Gastroesophageal sphincter (tissue), 4 donors: ENCODE data around the gene CCDC61. TPM values are rescaled to one million over a fixed set of nuclear protein-coding genes. Genes with fewer than 3 reads are reported as not detected.

ENCODE experiments used
- ATAC-seq: fragments of 150-250 bp; one replicate; pipeline ENCODE4 v1.9.1; 2016; ENCODE audit warnings: mild to moderate bottlenecking, moderate library complexity
- H3K27ac ChIP-seq, 4 donors: fragments of 200-600 bp; sonication (generic) in 3 of 4; 1 replicate in 3 of 4; 2 replicates in 1 of 4; pipeline ENCODE4 v1.5.1; 2016 to 2019
- H3K27me3 ChIP-seq: fragments of 200-600 bp; sonication (generic); one replicate; pipeline ENCODE4 v1.5.1; 2019
- H3K36me3 ChIP-seq, 2 donors: fragments of 200-600 bp; sonication (generic); one replicate each; pipeline ENCODE4 v1.5.1; 2019; ENCODE audit warnings: control low read depth in 1 of 2
- H3K4me1 ChIP-seq, 3 donors: fragments of 200-600 bp; sonication (generic); 1 replicate in 2 of 3; 2 replicates in 1 of 3; pipeline ENCODE4 v1.5.1; 2016 to 2019; ENCODE audit warnings: control low read depth in 2 of 3
- H3K4me3 ChIP-seq, 2 donors: fragments of 200-600 bp; sonication (generic); one replicate each; pipeline ENCODE4 v1.5.1; 2019; ENCODE audit warnings: mild to moderate bottlenecking in 1 of 2, moderate library complexity in 1 of 2
- H3K9me3 ChIP-seq, 3 donors: fragments of 200-600 bp; sonication (generic); one replicate each; pipeline ENCODE4 v1.5.1; 2017 to 2019; ENCODE audit warnings: control low read depth in 2 of 3
- EP300 ChIP-seq: sonication (generic); formaldehyde crosslinking; IDR thresholded peaks from one replicate; pipeline ENCODE4 v1.6.1; 2017; ENCODE audit warnings: antibody characterized with exemption, mild to moderate bottlenecking
- POLR2A ChIP-seq, 2 donors: fragments of 450-650 bp; IDR thresholded peaks; one replicate each; pipeline ENCODE4 v1.6.1; 2017; ENCODE audit warnings: antibody characterized with exemption in 2 of 2, mild to moderate bottlenecking in 2 of 2, moderate library complexity in 1 of 2
- POLR2AphosphoS5 ChIP-seq: sonication (generic); formaldehyde crosslinking; IDR thresholded peaks from one replicate; pipeline ENCODE4 v1.6.1; 2017; ENCODE audit warnings: antibody characterized with exemption
- WGBS, 2 donors: methylation state at CpG; one replicate each; pipeline ENCODE4 v1.1.5; 2018; ENCODE audit warnings: low coverage in 1 of 2; 5-methylcytosine and 5-hydroxymethylcytosine counted together
- small RNA-seq, 4 donors: library from RNA; depleted of rRNA; stranded (forward); fragments of <200 nt; gene quantifications; one replicate each; pipeline ENCODE3, GENCODE V24; 2016
- total RNA-seq, 4 donors: library from RNA; depleted of rRNA; stranded (reverse); fragments of >200 nt; gene quantifications; one replicate each; pipeline ENCODE4 v1.1.0, GENCODE V29; 2016
- TF ChIP-seq, protein P1 (sequence below), 4 experiments: fragments of 200-600 bp in 2 of 4; fragments of 450-650 bp in 2 of 4; sonication (generic) in 1 of 4; IDR thresholded peaks; one replicate each; pipeline ENCODE4 v1.5.1; 2017 to 2019; ENCODE audit warnings: antibody characterized with exemption in 4 of 4, mild to moderate bottlenecking in 2 of 4, moderate library complexity in 2 of 4

Gene CCDC61
- total RNA-seq, 4 donors from 2014 or later = 4.2 to 9.4 (median 6.4) TPM

DNA sequence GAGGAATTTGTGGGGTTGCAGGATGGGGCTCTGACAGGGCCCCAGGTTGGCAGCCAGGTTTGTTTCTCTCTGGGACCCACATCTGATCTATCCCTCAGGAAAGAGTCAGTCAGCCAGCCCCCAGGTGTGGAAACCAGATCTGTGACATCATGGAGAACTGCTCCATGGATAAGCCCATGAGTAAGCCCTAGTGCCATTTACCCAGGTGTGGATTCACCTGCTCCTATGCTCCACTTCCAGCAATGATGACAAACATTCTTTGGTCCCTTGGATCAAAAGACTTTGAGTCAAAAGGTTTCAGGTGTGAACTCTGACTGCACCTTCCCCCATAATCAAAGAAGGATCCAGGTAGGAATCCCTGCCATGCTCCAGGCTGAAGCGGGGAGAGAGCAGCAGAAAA lies 72.4 kb downstream of the CCDC61 start:
- TF ChIP-seq POLR2AphosphoS5 = no peak
- TF ChIP-seq EP300 = no peak
- no peak for TF ChIP-seq POLR2A (IDR thresholded peaks at IDR 0.05)
- TF ChIP-seq, protein P1, sequence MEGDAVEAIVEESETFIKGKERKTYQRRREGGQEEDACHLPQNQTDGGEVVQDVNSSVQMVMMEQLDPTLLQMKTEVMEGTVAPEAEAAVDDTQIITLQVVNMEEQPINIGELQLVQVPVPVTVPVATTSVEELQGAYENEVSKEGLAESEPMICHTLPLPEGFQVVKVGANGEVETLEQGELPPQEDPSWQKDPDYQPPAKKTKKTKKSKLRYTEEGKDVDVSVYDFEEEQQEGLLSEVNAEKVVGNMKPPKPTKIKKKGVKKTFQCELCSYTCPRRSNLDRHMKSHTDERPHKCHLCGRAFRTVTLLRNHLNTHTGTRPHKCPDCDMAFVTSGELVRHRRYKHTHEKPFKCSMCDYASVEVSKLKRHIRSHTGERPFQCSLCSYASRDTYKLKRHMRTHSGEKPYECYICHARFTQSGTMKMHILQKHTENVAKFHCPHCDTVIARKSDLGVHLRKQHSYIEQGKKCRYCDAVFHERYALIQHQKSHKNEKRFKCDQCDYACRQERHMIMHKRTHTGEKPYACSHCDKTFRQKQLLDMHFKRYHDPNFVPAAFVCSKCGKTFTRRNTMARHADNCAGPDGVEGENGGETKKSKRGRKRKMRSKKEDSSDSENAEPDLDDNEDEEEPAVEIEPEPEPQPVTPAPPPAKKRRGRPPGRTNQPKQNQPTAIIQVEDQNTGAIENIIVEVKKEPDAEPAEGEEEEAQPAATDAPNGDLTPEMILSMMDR (IDR thresholded peaks at IDR 0.05) = no peak
- H3K27me3 ChIP-seq = peaks cover 71% of the 10 kb centered on the region
- no peak overlapping the region for H3K27ac ChIP-seq
- WGBS, 2 donors = 50 to 86% methylated on average over 1 of the region's 1 CpG
- no peak overlapping the region for H3K4me3 ChIP-seq
- no peaks in the 10 kb centered on the region for H3K36me3 ChIP-seq
- H3K9me3 ChIP-seq = no peaks in the 10 kb centered on the region
- no peaks in the 10 kb centered on the region for H3K4me1 ChIP-seq
- no peak for ATAC-seq

Small RNAs within 50 kb of the gene (small RNA-seq; reads per million reads assigned to genes)
- gene MIR769 = 58.6 to 105 (median 78.8) reads per million in 4 donors

Other genes starting within 250 kb of the CCDC61 start
- gene SIX5, start 226.2 kb upstream of the CCDC61 start, total RNA-seq = 10 to 100 TPM; 13.2 to 33.1 (median 23.7) TPM
- gene DMPK, start 213.0 kb upstream of the CCDC61 start, total RNA-seq = 100 to 1,000 TPM; 223 to 464 (median 330) TPM
- 10 to 100 TPM; 41.5 to 75.5 (median 59.4) TPM for gene DMWD, start 202.6 kb upstream of the CCDC61 start, total RNA-seq
- gene RSPH6A, start 180.2 kb upstream of the CCDC61 start, total RNA-seq = under 1 TPM in 1 of 4 donors, not detected in 3; 0.23 TPM
- 10 to 100 TPM; 25.5 to 35.6 (median 30.8) TPM for gene SYMPK, start 132.3 kb upstream of the CCDC61 start, total RNA-seq
- under 1 TPM in 1 of 4 donors, not detected in 3; 0.42 TPM for gene FOXA3, start 131.1 kb upstream of the CCDC61 start, total RNA-seq
- gene IRF2BP1, start 109.3 kb upstream of the CCDC61 start, total RNA-seq = 10 to 100 TPM; 25.2 to 53.3 (median 36.2) TPM
- 1 to 10 TPM; 1.3 to 4.6 (median 2.8) TPM for gene MYPOP, start 92.9 kb upstream of the CCDC61 start, total RNA-seq
- not detected for gene NANOS2, start 80.7 kb upstream of the CCDC61 start, total RNA-seq
- gene NOVA2, start 21.6 kb upstream of the CCDC61 start, total RNA-seq = 1 to 10 TPM in 3 of 4 donors, under 1 TPM in 1; 0.67 to 5.1 (median 3.0) TPM
- gene PGLYRP1, start 27.6 kb downstream of the CCDC61 start, total RNA-seq = not detected
- not detected for gene IGFL4, start 45.5 kb downstream of the CCDC61 start, total RNA-seq
- gene IGFL3, start 129.2 kb downstream of the CCDC61 start, total RNA-seq = not detected
- gene IGFL2, start 152.8 kb downstream of the CCDC61 start, total RNA-seq = not detected
- gene IGFL1, start 234.3 kb downstream of the CCDC61 start, total RNA-seq = 1 to 10 TPM in 1 of 4 donors, not detected in 3; 1.2 TPM